Loucy (cell line): ENCODE results near the gene CYTH1.

ENCODE experiments used
- H2AFZ ChIP-seq: fragments of 200-600 bp; sonication (generic); 2 replicates; pipeline ENCODE4 v1.6.0; 2016; ENCODE audit warnings: antibody characterized with exemption, mild to moderate bottlenecking, low read length, moderate library complexity
- H3F3A ChIP-seq: fragments of 200-600 bp; 2 replicates; pipeline ENCODE4 v1.6.0; 2016; ENCODE audit warnings: antibody characterized with exemption, low read depth, mild to moderate bottlenecking
- H3K27me3 ChIP-seq: fragments of 200-600 bp; sonication (generic); 2 replicates; pipeline ENCODE4 v1.6.1; 2014; ENCODE audit warnings: low read length, mild to moderate bottlenecking; ENCODE audit not compliant: insufficient read depth, poor library complexity, severe bottlenecking
- H3K36me3 ChIP-seq: fragments of 200-600 bp; sonication (generic); 2 replicates; pipeline ENCODE4 v1.6.1; 2016; ENCODE audit warnings: low read length; ENCODE audit not compliant: insufficient read depth
- H3K4me1 ChIP-seq: fragments of 200-600 bp; sonication (generic); 2 replicates; pipeline ENCODE4 v1.5.1; 2014; ENCODE audit warnings: low read length, mild to moderate bottlenecking; ENCODE audit not compliant: insufficient read depth, poor library complexity, severe bottlenecking
- H3K4me2 ChIP-seq: fragments of 200-600 bp; sonication (generic); 2 replicates; pipeline ENCODE4 v1.6.0; 2014; ENCODE audit warnings: antibody characterized with exemption, low read length, low read depth, mild to moderate bottlenecking; ENCODE audit not compliant: poor library complexity, severe bottlenecking
- H3K4me3 ChIP-seq: fragments of 200-600 bp; sonication (generic); 2 replicates; pipeline ENCODE4 v1.5.1; 2014; ENCODE audit warnings: low read length, mild to moderate bottlenecking, mixed read lengths; ENCODE audit not compliant: poor library complexity, severe bottlenecking
- H3K79me2 ChIP-seq: fragments of 200-600 bp; sonication (generic); 2 replicates; pipeline ENCODE4 v1.6.1; 2014; ENCODE audit warnings: low read length; ENCODE audit not compliant: insufficient read depth
- H3K9ac ChIP-seq: fragments of 200-600 bp; sonication (generic); 2 replicates; pipeline ENCODE4 v1.6.0; 2014; ENCODE audit warnings: mild to moderate bottlenecking, low read depth, low read length, moderate library complexity; ENCODE audit not compliant: poor library complexity, severe bottlenecking
- H3K9me2 ChIP-seq: fragments of 200-600 bp; sonication (generic); replicated peaks from 2 replicates; pipeline ENCODE4 v1.6.1; 2016; ENCODE audit warnings: low read depth, low read length, mixed read lengths
- H3K9me3 ChIP-seq: fragments of 200-600 bp; sonication (generic); 2 replicates; pipeline ENCODE4 v1.6.1; 2014; ENCODE audit warnings: mild to moderate bottlenecking, antibody characterized with exemption, low read length, low read depth; ENCODE audit not compliant: insufficient read depth
- H4K20me1 ChIP-seq: fragments of 200-600 bp; sonication (generic); 2 replicates; pipeline ENCODE4 v1.6.0; 2014; ENCODE audit warnings: antibody characterized with exemption, low read length, mild to moderate bottlenecking; ENCODE audit not compliant: insufficient read depth, poor library complexity, severe bottlenecking
- CTCF ChIP-seq: fragments of 200-600 bp; sonication (generic); conservative IDR thresholded peaks from 2 replicates; pipeline ENCODE4 v1.5.1; 2014; ENCODE audit warnings: mild to moderate bottlenecking, antibody characterized with exemption, low read length
- EZH2phosphoT487 ChIP-seq: fragments of 200-600 bp; IDR thresholded peaks from 2 replicates; pipeline ENCODE4 v1.6.1; 2018; ENCODE audit warnings: antibody characterized with exemption, mild to moderate bottlenecking, moderate library complexity, borderline replicate concordance

The CYTH1 gene

DNA sequence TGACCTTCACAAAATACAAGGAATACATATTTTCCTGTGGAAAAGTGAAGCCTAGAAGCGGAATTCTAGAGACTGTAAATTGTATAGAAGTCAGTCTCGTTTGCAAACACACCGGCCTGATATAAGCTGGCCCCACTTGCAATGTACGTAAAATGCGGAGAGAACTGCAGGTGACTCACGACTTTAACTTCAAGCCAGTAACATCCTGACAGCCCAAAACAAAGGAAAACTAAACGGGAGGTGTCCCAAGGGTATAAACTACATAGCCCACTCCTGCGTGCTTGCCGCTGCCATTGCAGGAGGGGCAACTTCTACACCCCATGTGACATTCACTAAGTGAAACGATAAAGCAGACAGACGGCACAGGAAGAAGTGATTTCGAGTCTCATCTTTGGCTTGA is 101.6 kb downstream of the CYTH1 start:
- H4K20me1 ChIP-seq: no peaks in the 10 kb centered on the region
- no peaks in the 10 kb centered on the region for H3K9me2 ChIP-seq
- no peaks in the 10 kb centered on the region for H3F3A ChIP-seq
- TF ChIP-seq CTCF: no peak
- no peak for TF ChIP-seq EZH2phosphoT487
- peaks cover 62% of the 10 kb centered on the region; the same call in 1 of the 2 replicates for H3K36me3 ChIP-seq
- no peaks in the 10 kb centered on the region for H3K9me3 ChIP-seq
- H3K79me2 ChIP-seq: no peaks in the 10 kb centered on the region
- no peak overlapping the region for H3K9ac ChIP-seq
- no peaks in the 10 kb centered on the region for H3K27me3 ChIP-seq
- H2AFZ ChIP-seq: no peak overlapping the region
- H3K4me1 ChIP-seq: no peaks in the 10 kb centered on the region
- no peak overlapping the region for H3K4me3 ChIP-seq
- H3K4me2 ChIP-seq: no peak overlapping the region

DNA sequence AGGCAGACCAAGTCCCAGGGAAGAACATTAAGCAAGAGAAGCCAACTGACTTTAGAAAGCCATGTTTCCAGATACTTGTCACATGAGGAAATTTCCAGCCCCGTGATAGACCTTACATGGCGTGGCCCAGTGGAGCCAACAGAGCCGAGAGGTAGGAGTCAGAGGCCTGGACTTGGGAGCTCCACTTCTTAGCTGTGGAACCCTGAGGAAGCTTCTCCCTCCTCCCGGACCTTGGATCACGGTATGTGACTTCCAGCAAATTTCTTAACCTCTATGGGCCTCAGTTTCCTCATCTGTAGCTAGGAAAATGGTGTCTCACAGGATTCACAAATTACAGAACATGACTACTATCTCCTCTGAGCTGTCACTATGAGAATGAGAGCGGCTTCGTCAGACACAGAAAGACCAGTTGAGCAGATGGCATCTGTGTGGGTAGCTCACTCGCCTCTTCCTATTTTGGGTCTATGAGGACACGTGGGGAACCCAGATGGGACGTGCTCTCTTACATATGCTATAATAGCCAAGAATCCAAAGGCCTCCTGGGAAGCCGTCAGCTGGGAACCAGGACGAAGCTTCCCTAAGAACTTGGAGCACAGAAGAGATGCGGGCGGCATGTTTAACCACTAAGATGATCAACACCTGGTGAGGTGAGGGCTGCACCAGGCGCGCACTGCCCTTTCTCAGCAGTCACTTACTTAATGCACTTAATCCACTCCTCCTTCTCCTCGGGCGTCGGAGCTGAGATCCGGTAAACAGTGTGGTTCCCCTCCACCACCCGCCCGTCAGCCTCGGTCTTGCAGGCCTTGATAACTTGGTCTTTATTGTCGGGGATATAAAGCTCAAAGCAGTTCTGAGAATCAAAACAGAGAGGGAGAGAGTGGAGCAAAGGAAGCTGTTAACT is 102.3 kb downstream of the CYTH1 start:
- Histone ChIP-seq H3K9me2 (no peaks in the 10 kb centered on the region), H4K20me1 (no peaks in the 10 kb centered on the region), H3K36me3 (peaks cover 69% of the 10 kb centered on the region; the same call in 1 of the 2 replicates), H2AFZ (no peak overlapping the region), H3K27me3 (no peaks in the 10 kb centered on the region), H3K9ac (no peak overlapping the region), H3K4me1 (no peaks in the 10 kb centered on the region), H3F3A (no peaks in the 10 kb centered on the region), H3K4me2 (no peak overlapping the region), H3K79me2 (no peaks in the 10 kb centered on the region), H3K4me3 (no peak overlapping the region), H3K9me3 (no peaks in the 10 kb centered on the region)
- TF ChIP-seq EZH2phosphoT487 (no peak), CTCF (no peak)

DNA sequence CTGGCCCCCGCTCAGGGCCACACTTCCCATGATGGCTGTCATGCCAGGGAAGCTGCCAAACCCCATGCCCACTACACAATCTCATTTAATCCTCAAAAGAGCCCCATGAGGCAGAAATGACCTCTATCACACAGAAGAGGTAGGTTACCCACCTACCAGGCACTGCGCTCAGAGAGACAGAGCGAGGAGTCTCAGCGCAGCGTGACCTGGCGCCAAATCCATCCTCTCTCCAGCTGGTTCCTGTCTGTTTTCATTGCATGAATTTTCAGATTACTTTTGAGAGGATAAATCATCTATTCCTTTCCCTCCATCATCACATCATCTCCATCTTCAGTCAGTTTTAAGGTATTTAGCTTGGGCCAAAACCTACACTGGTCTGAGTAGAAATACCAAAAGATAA is 103.4 kb downstream of the CYTH1 start:
- Histone ChIP-seq H3K36me3 (peaks cover 72% of the 10 kb centered on the region; the same call in 1 of the 2 replicates), H3K79me2 (no peaks in the 10 kb centered on the region), H3K4me2 (no peak overlapping the region), H3K4me1 (no peaks in the 10 kb centered on the region), H3K9ac (no peak overlapping the region), H3K27me3 (no peaks in the 10 kb centered on the region), H3K9me3 (no peaks in the 10 kb centered on the region), H2AFZ (no peak overlapping the region), H3K9me2 (no peaks in the 10 kb centered on the region), H3F3A (no peaks in the 10 kb centered on the region), H3K4me3 (no peak overlapping the region), H4K20me1 (no peaks in the 10 kb centered on the region)
- TF ChIP-seq CTCF (no peak), EZH2phosphoT487 (no peak)
